HEK293T (cell line): Measurements from ENCODE around the gene DCTN4.

ENCODE experiments used
- CTCF ChIA-PET: fragments of 350-600 bp; formaldehyde crosslinking; extraction: SDS; loops from one replicate; lab custom pipeline; 2021; ENCODE audit warnings: antibody characterized with exemption, inconsistent platforms; lab: Yijun Ruan, JAX
- POLR2A ChIA-PET: fragments of 350-600 bp; formaldehyde crosslinking; extraction: SDS; loops from one replicate; lab custom pipeline; 2020; ENCODE audit warnings: antibody characterized with exemption, inconsistent platforms; lab: Yijun Ruan, JAX
- DNase-seq: peaks from one replicate; pipeline ENCODE4 v3.0.0; 2012; ENCODE audit warnings: mixed read lengths; ENCODE audit errors: extremely low spot score
- ARNT ChIP-seq: fragments of 450-650 bp; IDR thresholded peaks from 2 replicates; pipeline ENCODE4 v1.6.1; 2017; ENCODE audit warnings: mild to moderate bottlenecking
- BHLHE40 ChIP-seq: fragments of 450-650 bp; IDR thresholded peaks from 2 replicates; pipeline ENCODE4 v1.6.1; 2016; ENCODE audit warnings: mild to moderate bottlenecking, moderate library complexity, borderline replicate concordance
- CTBP1 ChIP-seq: fragments of 450-650 bp; IDR thresholded peaks from 2 replicates; pipeline ENCODE4 v1.6.1; 2016; ENCODE audit warnings: borderline replicate concordance
- ELF4 ChIP-seq: fragments of 450-650 bp; IDR thresholded peaks from 2 replicates; pipeline ENCODE4 v1.6.1; 2017; ENCODE audit warnings: antibody characterized with exemption
- FOXA1 ChIP-seq: fragments of 450-650 bp; IDR thresholded peaks from 2 replicates; pipeline ENCODE4 v1.6.1; 2016; ENCODE audit warnings: mild to moderate bottlenecking
- FOXK2 ChIP-seq: fragments of 450-650 bp; IDR thresholded peaks from 2 replicates; pipeline ENCODE4 v1.6.1; 2016; ENCODE audit warnings: mild to moderate bottlenecking
- FOXM1 ChIP-seq: fragments of 450-650 bp; IDR thresholded peaks from 2 replicates; pipeline ENCODE4 v1.6.1; 2017; ENCODE audit warnings: mild to moderate bottlenecking, borderline replicate concordance
- HDGF ChIP-seq: fragments of 450-650 bp; IDR thresholded peaks from 2 replicates; pipeline ENCODE4 v1.6.1; 2017; ENCODE audit warnings: antibody characterized with exemption, borderline replicate concordance
- L3MBTL2 ChIP-seq: fragments of 450-650 bp; conservative IDR thresholded peaks from 2 replicates; pipeline ENCODE4 v1.6.1; 2016; ENCODE audit warnings: mild to moderate bottlenecking
- LEF1 ChIP-seq: fragments of 450-650 bp; IDR thresholded peaks from 2 replicates; pipeline ENCODE4 v1.6.1; 2017; ENCODE audit warnings: mild to moderate bottlenecking, borderline replicate concordance
- NFRKB ChIP-seq: fragments of 450-650 bp; IDR thresholded peaks from 2 replicates; pipeline ENCODE4 v1.6.1; 2016; ENCODE audit warnings: mild to moderate bottlenecking, moderate library complexity
- SP1 ChIP-seq: fragments of 450-650 bp; IDR thresholded peaks from 2 replicates; pipeline ENCODE4 v1.6.1; 2017
- SUZ12 ChIP-seq: fragments of 450-650 bp; IDR thresholded peaks from 2 replicates; pipeline ENCODE4 v1.6.1; 2016; ENCODE audit warnings: mild to moderate bottlenecking
- TARDBP ChIP-seq: fragments of 450-650 bp; IDR thresholded peaks from 2 replicates; pipeline ENCODE4 v1.6.1; 2016
- ZNF384 ChIP-seq: fragments of 450-650 bp; IDR thresholded peaks from 2 replicates; pipeline ENCODE4 v1.6.1; 2016
- TF ChIP-seq, protein P1 (sequence below): fragments of 450-650 bp; IDR thresholded peaks from 2 replicates; pipeline ENCODE4 v1.6.1; 2016

Gene DCTN4

GRCh38 chr5:150662731-150663516, 95.9 kb downstream of the DCTN4 start:
- POLR2A ChIA-PET: interaction anchor here (1.1 to 7.6 kb wide), 4 partner anchors 38 to 220 kb away, joined by 3 to 43 read pairs (median 4); partner anchors contain the start of genes DCTN4 and RBM22

DNA sequence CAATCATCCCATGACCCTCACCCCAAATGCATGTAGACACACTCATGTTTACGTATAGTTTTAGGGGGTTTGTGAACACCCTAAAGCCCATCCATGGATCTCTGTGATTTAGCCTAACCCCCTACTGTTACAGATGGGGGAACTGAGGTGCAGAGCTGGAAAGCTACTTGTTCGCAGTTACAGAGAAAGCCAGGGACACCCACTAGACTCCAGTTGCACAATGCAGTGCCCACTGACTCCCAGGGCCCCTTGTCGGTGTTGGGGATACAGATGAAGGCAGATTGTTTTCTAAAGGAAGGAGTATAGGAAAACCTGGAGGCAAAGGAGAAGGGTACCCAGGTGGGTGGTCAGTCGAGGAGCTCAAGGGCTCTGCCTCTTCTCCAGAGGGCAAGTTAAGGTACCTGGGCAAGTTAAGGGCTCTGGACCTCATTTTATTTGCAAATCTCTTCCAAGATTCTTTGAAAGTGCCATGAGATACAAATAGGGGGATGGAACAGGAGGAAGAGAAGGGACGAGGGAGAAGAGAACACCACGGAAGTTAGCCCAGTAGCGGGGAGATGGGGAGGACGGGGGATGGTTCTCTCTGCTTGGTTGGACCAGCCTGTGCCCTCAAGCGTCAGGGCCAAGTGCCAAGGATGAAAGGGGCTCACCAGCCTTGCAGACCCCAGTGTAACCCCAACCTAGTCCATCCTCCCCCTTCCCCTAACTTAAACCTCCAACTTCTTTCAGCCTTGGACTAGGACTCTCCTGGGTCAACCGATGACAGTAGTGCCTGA, 96.8 kb downstream of the DCTN4 start:
- CTCF ChIA-PET: interaction anchor here (0.6 kb wide), 1 partner anchor 117 kb away, joined by 3 read pairs; the partner anchor contains the start of gene SMIM3
- TF ChIP-seq FOXM1 (no peak), FOXA1 (no peak), CTBP1 (no peak), FOXK2 (no peak), ZNF384 (no peak), LEF1 (no peak), NFRKB (no peak)
- POLR2A ChIA-PET: interaction anchor here (1.0 to 7.6 kb wide), 2 partner anchors 11 to 39 kb away, joined by 3 to 43 read pairs; partner anchors contain the start of gene RBM22
- no peak for DNase-seq

More at GRCh38 chr5:150662731-150663516, 95.9 kb downstream of the DCTN4 start:
- no peak for DNase-seq
- CTCF ChIA-PET: interaction anchor here (0.9 kb wide), 1 partner anchor 103 kb away, joined by 3 read pairs; no protein-coding TSS in a partner anchor
- TF ChIP-seq NFRKB: no peak
- no peak for TF ChIP-seq FOXM1
- no peak for TF ChIP-seq ARNT
- no peak for TF ChIP-seq HDGF
- TF ChIP-seq FOXK2: no peak
- TF ChIP-seq, protein P1, sequence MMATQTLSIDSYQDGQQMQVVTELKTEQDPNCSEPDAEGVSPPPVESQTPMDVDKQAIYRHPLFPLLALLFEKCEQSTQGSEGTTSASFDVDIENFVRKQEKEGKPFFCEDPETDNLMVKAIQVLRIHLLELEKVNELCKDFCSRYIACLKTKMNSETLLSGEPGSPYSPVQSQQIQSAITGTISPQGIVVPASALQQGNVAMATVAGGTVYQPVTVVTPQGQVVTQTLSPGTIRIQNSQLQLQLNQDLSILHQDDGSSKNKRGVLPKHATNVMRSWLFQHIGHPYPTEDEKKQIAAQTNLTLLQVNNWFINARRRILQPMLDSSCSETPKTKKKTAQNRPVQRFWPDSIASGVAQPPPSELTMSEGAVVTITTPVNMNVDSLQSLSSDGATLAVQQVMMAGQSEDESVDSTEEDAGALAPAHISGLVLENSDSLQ: no peak
- TF ChIP-seq SUZ12: no peak
- no peak for TF ChIP-seq L3MBTL2
- TF ChIP-seq ELF4: no peak
- TF ChIP-seq LEF1: no peak
- no peak for TF ChIP-seq SP1
- TF ChIP-seq ZNF384: no peak
- no peak for TF ChIP-seq BHLHE40
- TF ChIP-seq FOXA1: no peak
- TF ChIP-seq CTBP1: no peak

DNA sequence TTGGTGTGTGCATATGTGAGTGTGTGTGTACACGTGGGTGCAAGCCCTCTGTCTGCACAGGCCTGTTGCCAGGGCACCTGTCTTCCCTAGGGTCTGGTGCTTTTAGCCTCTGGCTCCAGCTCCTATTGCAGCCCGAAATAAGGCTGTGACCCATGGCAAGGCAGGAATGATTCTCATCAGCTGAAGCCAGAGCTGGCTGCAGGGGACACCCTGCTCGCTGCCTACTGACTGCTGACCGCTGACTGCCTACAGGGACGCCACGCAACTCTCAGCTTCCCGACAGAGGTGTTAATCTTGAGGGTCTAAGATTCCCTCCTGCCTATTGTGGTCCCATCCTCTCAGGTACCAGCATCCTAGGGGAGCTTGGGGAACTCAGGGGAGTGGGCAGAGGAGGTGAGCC, 97.7 kb downstream of the DCTN4 start, which contains the start of gene MYOZ3:
TSS of gene MYOZ3 (plus strand) at position 166 of the 400 bp plus-strand sequence. CDS start 1,691 bp downstream, outside the sequence.
- ChIA-PET POLR2A (interaction anchor here (1.0 to 7.6 kb wide), 2 partner anchors 12 to 40 kb away, joined by 3 to 43 read pairs; partner anchors contain the start of gene RBM22), CTCF (no interaction called here)
- DNase-seq: no peak
- TF ChIP-seq LEF1 (no peak), SUZ12 (no peak), HDGF (no peak), CTBP1 (no peak), ELF4 (no peak), L3MBTL2 (no peak)

GRCh38 chr5:150660108-150660831, 98.5 kb downstream of the DCTN4 start:
- CTCF ChIA-PET: no interaction called here
- TF ChIP-seq FOXK2 (no peak), ARNT (no peak), CTBP1 (no peak), TARDBP (no peak), HDGF (no peak), LEF1 (no peak), ELF4 (no peak), NFRKB (no peak), SUZ12 (no peak), L3MBTL2 (no peak), FOXM1 (no peak), SP1 (no peak), FOXA1 (no peak), ZNF384 (no peak)
- TF ChIP-seq, protein P1: no peak
- POLR2A ChIA-PET: interaction anchor here (4.6 to 7.6 kb wide), 2 partner anchors 41 kb away, joined by 33 to 43 read pairs; partner anchors contain the start of gene RBM22
- no peak for DNase-seq

DNA sequence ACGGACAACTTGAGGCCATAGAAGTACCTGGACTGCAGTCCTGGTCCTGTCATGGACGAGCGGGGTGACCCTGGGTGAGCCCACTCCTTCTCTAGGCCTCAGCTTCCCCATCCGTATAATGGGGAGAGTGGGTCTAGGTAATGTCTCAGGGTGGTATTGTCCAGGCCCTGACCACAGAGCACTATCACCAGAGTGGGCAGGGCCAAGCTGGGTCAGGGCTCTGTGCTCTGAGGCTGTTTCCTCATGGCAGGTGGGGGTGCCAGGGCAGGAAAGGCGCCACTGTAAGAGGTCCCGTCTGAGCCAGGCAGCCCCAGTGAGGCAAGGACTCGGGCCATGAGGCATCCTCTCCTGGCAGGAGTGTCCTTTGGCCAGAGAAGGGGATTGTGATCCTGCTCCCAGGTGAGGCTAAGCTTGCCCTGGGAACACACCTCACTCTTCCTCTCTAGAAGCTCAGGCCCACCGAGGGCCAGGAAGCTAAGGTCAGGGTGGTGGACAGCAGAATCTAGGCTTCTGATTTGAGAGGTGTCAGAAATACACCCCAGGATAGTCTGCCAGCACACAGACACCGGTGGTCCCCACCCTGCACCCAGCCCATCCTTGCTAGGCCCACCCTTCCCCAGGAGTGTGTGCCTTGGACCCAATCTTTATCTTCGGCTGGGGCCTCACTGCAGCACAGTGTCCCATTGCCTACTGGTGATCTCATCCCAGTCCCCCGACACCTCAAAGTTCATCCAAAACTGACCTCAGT, 99.3 kb downstream of the DCTN4 start:
- POLR2A ChIA-PET: interaction anchor here (4.6 kb wide), 1 partner anchor 41 kb away, joined by 33 read pairs; the partner anchor contains the start of gene RBM22

More for the DNA sequence above, 99.3 kb downstream of the DCTN4 start:
- no peak for TF ChIP-seq TARDBP
- no peak for TF ChIP-seq BHLHE40
- no peak for TF ChIP-seq NFRKB
- TF ChIP-seq SP1: no peak
- no peak for TF ChIP-seq FOXM1
- TF ChIP-seq ZNF384: no peak
- TF ChIP-seq L3MBTL2: no peak
- no peak for TF ChIP-seq FOXA1
- TF ChIP-seq HDGF: no peak
- no peak for TF ChIP-seq LEF1
- TF ChIP-seq FOXK2: no peak
- TF ChIP-seq ELF4: no peak
- no peak for TF ChIP-seq CTBP1
- no peak for TF ChIP-seq ARNT
- TF ChIP-seq SUZ12: no peak
- TF ChIP-seq, protein P1: no peak
- CTCF ChIA-PET: interaction anchor here (0.6 kb wide), 1 partner anchor 100 kb away, joined by 3 read pairs; no protein-coding TSS in a partner anchor
- DNase-seq: no peak
